Loucy (cell line): ENCODE measurements around the gene IL6R.

Source experiments
- H2AFZ ChIP-seq: fragments of 200-600 bp; sonication (generic); 2 replicates; pipeline ENCODE4 v1.6.0; 2016; ENCODE audit warnings: antibody characterized with exemption, mild to moderate bottlenecking, low read length, moderate library complexity
- H3F3A ChIP-seq: fragments of 200-600 bp; 2 replicates; pipeline ENCODE4 v1.6.0; 2016; ENCODE audit warnings: antibody characterized with exemption, low read depth, mild to moderate bottlenecking
- H3K27me3 ChIP-seq: fragments of 200-600 bp; sonication (generic); 2 replicates; pipeline ENCODE4 v1.6.1; 2014; ENCODE audit warnings: low read length, mild to moderate bottlenecking; ENCODE audit not compliant: insufficient read depth, poor library complexity, severe bottlenecking
- H3K36me3 ChIP-seq: fragments of 200-600 bp; sonication (generic); 2 replicates; pipeline ENCODE4 v1.6.1; 2016; ENCODE audit warnings: low read length; ENCODE audit not compliant: insufficient read depth
- H3K4me1 ChIP-seq: fragments of 200-600 bp; sonication (generic); 2 replicates; pipeline ENCODE4 v1.5.1; 2014; ENCODE audit warnings: low read length, mild to moderate bottlenecking; ENCODE audit not compliant: insufficient read depth, poor library complexity, severe bottlenecking
- H3K4me2 ChIP-seq: fragments of 200-600 bp; sonication (generic); 2 replicates; pipeline ENCODE4 v1.6.0; 2014; ENCODE audit warnings: antibody characterized with exemption, low read length, low read depth, mild to moderate bottlenecking; ENCODE audit not compliant: poor library complexity, severe bottlenecking
- H3K4me3 ChIP-seq: fragments of 200-600 bp; sonication (generic); 2 replicates; pipeline ENCODE4 v1.5.1; 2014; ENCODE audit warnings: low read length, mild to moderate bottlenecking, mixed read lengths; ENCODE audit not compliant: poor library complexity, severe bottlenecking
- H3K79me2 ChIP-seq: fragments of 200-600 bp; sonication (generic); 2 replicates; pipeline ENCODE4 v1.6.1; 2014; ENCODE audit warnings: low read length; ENCODE audit not compliant: insufficient read depth
- H3K9ac ChIP-seq: fragments of 200-600 bp; sonication (generic); 2 replicates; pipeline ENCODE4 v1.6.0; 2014; ENCODE audit warnings: mild to moderate bottlenecking, low read depth, low read length, moderate library complexity; ENCODE audit not compliant: poor library complexity, severe bottlenecking
- H3K9me2 ChIP-seq: fragments of 200-600 bp; sonication (generic); replicated peaks from 2 replicates; pipeline ENCODE4 v1.6.1; 2016; ENCODE audit warnings: low read depth, low read length, mixed read lengths
- H3K9me3 ChIP-seq: fragments of 200-600 bp; sonication (generic); 2 replicates; pipeline ENCODE4 v1.6.1; 2014; ENCODE audit warnings: mild to moderate bottlenecking, antibody characterized with exemption, low read length, low read depth; ENCODE audit not compliant: insufficient read depth
- H4K20me1 ChIP-seq: fragments of 200-600 bp; sonication (generic); 2 replicates; pipeline ENCODE4 v1.6.0; 2014; ENCODE audit warnings: antibody characterized with exemption, low read length, mild to moderate bottlenecking; ENCODE audit not compliant: insufficient read depth, poor library complexity, severe bottlenecking
- CTCF ChIP-seq: fragments of 200-600 bp; sonication (generic); conservative IDR thresholded peaks from 2 replicates; pipeline ENCODE4 v1.5.1; 2014; ENCODE audit warnings: mild to moderate bottlenecking, antibody characterized with exemption, low read length
- EZH2phosphoT487 ChIP-seq: fragments of 200-600 bp; IDR thresholded peaks from 2 replicates; pipeline ENCODE4 v1.6.1; 2018; ENCODE audit warnings: antibody characterized with exemption, mild to moderate bottlenecking, moderate library complexity, borderline replicate concordance

The IL6R gene

GRCh38 chr1:154400381-154400801 lies 4.8 kb upstream of the IL6R start:
- Histone ChIP-seq H2AFZ (no peak overlapping the region), H3K4me2 (no peak overlapping the region), H3K4me1 (peaks cover 28% of the 10 kb centered on the region), H4K20me1 (no peaks in the 10 kb centered on the region), H3K79me2 (no peaks in the 10 kb centered on the region), H3K9ac (no peak overlapping the region), H3K4me3 (no peak overlapping the region), H3K9me3 (no peaks in the 10 kb centered on the region), H3K9me2 (no peaks in the 10 kb centered on the region), H3K36me3 (no peaks in the 10 kb centered on the region), H3K27me3 (no peaks in the 10 kb centered on the region), H3F3A (0 out of 2 replicates have a peak, but pooled peaks cover 6% of the 10 kb centered on the region)
- no peak for TF ChIP-seq CTCF
- no peak for TF ChIP-seq EZH2phosphoT487

GRCh38 chr1:154402409-154402921 lies 2.7 kb upstream of the IL6R start:
- TF ChIP-seq EZH2phosphoT487 (no peak), CTCF (no peak)

GRCh38 chr1:154403261-154403943 lies 1.7 kb upstream of the IL6R start:
- Histone ChIP-seq H3K36me3 (no peaks in the 10 kb centered on the region), H3K4me3 (peak overlapping the region; percentile 25), H3F3A (0 out of 2 replicates have a peak, but pooled peaks cover 6% of the 10 kb centered on the region), H3K79me2 (no peaks in the 10 kb centered on the region), H3K4me1 (peaks cover 37% of the 10 kb centered on the region), H3K9me2 (no peaks in the 10 kb centered on the region), H3K27me3 (no peaks in the 10 kb centered on the region), H4K20me1 (no peaks in the 10 kb centered on the region), H2AFZ (peak overlapping the region; percentile 11; the same call in 1 of the 2 replicates), H3K9me3 (no peaks in the 10 kb centered on the region), H3K9ac (no peak overlapping the region), H3K4me2 (peak overlapping the region; percentile 81)
- TF ChIP-seq EZH2phosphoT487 (no peak), CTCF (no peak)

More at GRCh38 chr1:154402409-154402921, 2.7 kb upstream of the IL6R start:
- no peak overlapping the region for H3K9ac ChIP-seq
- H3K4me3 ChIP-seq = no peak overlapping the region
- no peaks in the 10 kb centered on the region for H3K9me3 ChIP-seq
- H3K4me2 ChIP-seq = peak overlapping the region; percentile 81
- no peak overlapping the region for H2AFZ ChIP-seq
- H3K27me3 ChIP-seq = no peaks in the 10 kb centered on the region
- no peaks in the 10 kb centered on the region for H3K79me2 ChIP-seq
- no peaks in the 10 kb centered on the region for H4K20me1 ChIP-seq
- H3K36me3 ChIP-seq = no peaks in the 10 kb centered on the region
- peaks cover 37% of the 10 kb centered on the region for H3K4me1 ChIP-seq
- H3F3A ChIP-seq = 0 out of 2 replicates have a peak, but pooled peaks cover 6% of the 10 kb centered on the region
- no peaks in the 10 kb centered on the region for H3K9me2 ChIP-seq
